Naive B cell (primary cell): ENCODE measurements around the gene IGSF10. TPM values are rescaled to one million over a fixed set of nuclear protein-coding genes. Genes with fewer than 3 reads are reported as not detected.
A peak's percentile ranks its signal among the peaks of the same experiment; 100 is the strongest.

ENCODE experiments used
- ATAC-seq, 2 donors: fragments of 150-1000 bp; cut with Tn5 transposase; 2 replicates each; pipeline ENCODE4 v1.10.0; 2021; ENCODE audit warnings: low read depth in 2 of 2, mild to moderate bottlenecking in 2 of 2, moderate library complexity in 2 of 2
- DNase-seq: peaks from one replicate; pipeline ENCODE4 v3.0.0; 2022
- H3K27ac Mint-ChIP-seq, 6 donors: one replicate each; pipeline ENCODE4 v1.8.0; 2020 to 2022; ENCODE audit warnings: mild to moderate bottlenecking in 6 of 6, mixed read lengths in 6 of 6, moderate library complexity in 5 of 6, inconsistent platforms in 2 of 6
- H3K27me3 Mint-ChIP-seq, 3 donors: one replicate each; pipeline ENCODE4 v1.8.0; 2021 to 2022; ENCODE audit warnings: mixed read lengths in 3 of 3, mild to moderate bottlenecking in 1 of 3
- H3K36me3 Mint-ChIP-seq, 2 donors: one replicate each; pipeline ENCODE4 v1.8.0; 2020 to 2022; ENCODE audit warnings: mixed read lengths in 2 of 2, inconsistent platforms in 1 of 2, mild to moderate bottlenecking in 1 of 2
- H3K4me1 Mint-ChIP-seq, 3 donors: one replicate each; pipeline ENCODE4 v1.8.0; 2020 to 2022; ENCODE audit warnings: mixed read lengths in 3 of 3, inconsistent platforms in 1 of 3, mild to moderate bottlenecking in 1 of 3, moderate library complexity in 1 of 3
- H3K4me3 Mint-ChIP-seq, 8 donors: one replicate each; pipeline ENCODE4 v1.8.0; 2020 to 2022; ENCODE audit warnings: mild to moderate bottlenecking in 8 of 8, mixed read lengths in 8 of 8, moderate library complexity in 8 of 8, inconsistent platforms in 2 of 8
- H3K9me3 Mint-ChIP-seq, 7 donors: one replicate each; pipeline ENCODE4 v1.8.0; 2020 to 2022; ENCODE audit warnings: mixed read lengths in 7 of 7, mild to moderate bottlenecking in 5 of 7, inconsistent platforms in 2 of 7, moderate library complexity in 1 of 7
- polyA plus RNA-seq, 6 donors: library from polyadenylated mRNA; unstranded; fragments of 300-500 nt; fragmentation: Illumina TruSeq; gene quantifications; one replicate each; pipeline ENCODE4 v1.2.3, GENCODE V29; 2021; ENCODE audit warnings: low read depth in 6 of 6

The IGSF10 gene
- polyA plus RNA-seq, 6 donors from 2014 or later, result not detected

DNA sequence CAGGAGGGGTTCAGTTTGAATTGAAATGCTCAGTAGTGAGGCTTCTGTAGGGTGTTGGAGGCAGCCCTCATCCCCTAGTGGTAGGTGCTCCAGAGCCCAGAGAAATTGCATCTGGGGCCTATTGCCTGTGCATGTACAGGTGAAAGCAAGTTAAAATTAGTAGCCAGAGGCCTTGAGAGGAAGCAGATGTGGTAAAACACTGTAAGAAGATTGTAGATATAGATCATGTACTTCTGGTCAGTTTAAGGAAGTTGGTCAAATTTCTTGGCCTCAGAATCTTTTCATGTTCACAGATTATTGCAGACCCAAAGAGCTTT lies 34.6 kb downstream of the IGSF10 start:
- Mint-ChIP-seq H3K4me1 (peaks cover 10 to 20% (median 14%) of the 10 kb centered on the region in 3 donors), H3K27me3 (no peaks in the 10 kb centered on the region), H3K27ac (peak overlapping the region in 3 of 6 donors; percentile 24 to 59 (median 47)), H3K36me3 (peaks cover 0 to 8% of the 10 kb centered on the region in 2 donors), H3K9me3 (peaks cover 0 to 4% (median 0%) of the 10 kb centered on the region in 7 donors), H3K4me3 (peak overlapping the region in 1 of 8 donors; percentile 18)
- no peak for DNase-seq
- peak in 1 of 2 donors; percentile 38 for ATAC-seq

DNA sequence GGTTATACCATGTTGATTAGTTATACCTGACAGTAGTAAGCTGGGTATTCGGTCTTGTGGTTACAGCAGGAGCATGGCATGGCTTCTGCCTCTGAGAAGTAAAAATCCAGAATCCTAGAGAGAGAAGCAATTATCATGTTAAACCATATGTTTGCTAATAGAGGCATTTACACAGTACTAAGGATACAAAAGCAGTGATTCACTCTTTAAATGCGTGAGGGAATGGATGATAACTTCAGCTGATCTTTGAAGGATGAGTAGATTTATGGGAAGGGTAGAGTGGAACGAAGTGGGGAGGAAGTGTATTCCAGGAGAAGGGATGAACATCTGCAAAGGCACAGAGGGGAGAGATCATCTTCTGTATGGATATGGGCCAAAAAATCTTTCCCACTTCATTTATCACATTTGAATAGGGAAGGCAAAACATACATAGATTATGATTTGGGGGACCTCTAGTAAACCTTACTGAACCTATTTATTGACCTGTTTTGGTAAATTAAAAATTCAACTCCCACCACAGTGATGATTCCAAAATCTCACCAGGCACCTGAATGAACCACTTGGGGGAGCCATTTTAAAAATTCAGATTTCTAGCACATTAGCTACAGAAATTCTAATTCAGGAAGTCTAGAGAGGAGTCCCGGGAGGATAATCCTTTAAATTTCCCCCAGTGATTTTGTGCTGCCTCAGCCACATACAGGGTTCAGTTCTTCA lies 35.1 kb downstream of the IGSF10 start:
- ATAC-seq (no peak), DNase-seq (no peak)
- Mint-ChIP-seq H3K4me3 (peak overlapping the region in 1 of 8 donors; percentile 40), H3K27ac (peak overlapping the region in 3 of 6 donors; percentile 21 to 59 (median 46)), H3K9me3 (peaks cover 0 to 2% (median 0%) of the 10 kb centered on the region in 7 donors), H3K4me1 (peaks cover 10 to 17% (median 14%) of the 10 kb centered on the region in 3 donors), H3K36me3 (peaks cover 0 to 4% of the 10 kb centered on the region in 2 donors), H3K27me3 (no peaks in the 10 kb centered on the region)

DNA sequence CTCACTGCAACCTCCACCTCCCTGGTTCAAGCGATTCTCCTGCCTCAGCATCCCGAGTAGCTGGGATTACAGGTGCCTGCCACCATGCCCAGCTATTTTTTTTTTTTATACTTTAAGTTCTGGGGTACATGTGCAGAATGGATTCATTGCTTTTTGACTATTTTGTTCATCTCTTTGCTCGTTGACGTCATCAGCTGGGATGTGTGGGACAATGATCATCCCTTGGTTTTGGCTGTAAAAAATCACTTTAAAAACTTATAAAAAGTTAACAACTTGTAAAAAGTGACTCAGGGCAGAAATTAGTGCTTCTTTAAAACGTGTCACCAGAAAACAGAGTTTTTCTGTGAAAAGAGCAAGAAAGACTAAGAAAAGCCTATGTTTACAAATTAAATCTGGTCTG lies 37.8 kb downstream of the IGSF10 start:
- Mint-ChIP-seq H3K9me3 (peaks cover 0 to 2% (median 0%) of the 10 kb centered on the region in 7 donors), H3K36me3 (no peaks in the 10 kb centered on the region), H3K4me1 (peaks cover 10 to 14% (median 11%) of the 10 kb centered on the region in 3 donors), H3K27ac (no peak overlapping the region), H3K27me3 (no peaks in the 10 kb centered on the region), H3K4me3 (no peak overlapping the region)
- DNase-seq, result no peak
- ATAC-seq, result no peak

DNA sequence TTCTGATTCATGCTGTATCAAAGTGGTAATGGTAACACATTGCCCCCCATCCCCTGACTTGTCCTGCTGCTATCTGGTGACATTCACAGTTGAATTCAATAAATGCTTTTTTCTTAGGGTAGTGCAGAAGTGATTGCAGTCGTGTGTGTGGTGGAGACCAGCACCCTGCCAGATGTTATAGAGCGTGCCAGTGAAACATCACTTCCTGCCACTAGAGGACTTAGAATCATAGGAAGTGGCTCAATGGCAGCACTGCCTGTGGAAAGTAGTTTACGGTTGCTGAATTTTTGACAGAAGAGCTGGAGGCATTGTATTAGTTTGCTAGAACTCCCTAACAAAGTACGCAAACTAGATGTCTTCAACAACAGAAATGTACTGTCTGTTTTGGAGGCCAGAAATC lies 38.9 kb downstream of the IGSF10 start:
- Mint-ChIP-seq H3K9me3 (peaks cover 0 to 2% (median 0%) of the 10 kb centered on the region in 7 donors), H3K4me3 (no peak overlapping the region), H3K27me3 (no peaks in the 10 kb centered on the region), H3K27ac (no peak overlapping the region), H3K36me3 (no peaks in the 10 kb centered on the region), H3K4me1 (peaks cover 10 to 12% (median 11%) of the 10 kb centered on the region in 3 donors)
- ATAC-seq (peak in 1 of 2 donors; percentile 40), DNase-seq (no peak)

DNA sequence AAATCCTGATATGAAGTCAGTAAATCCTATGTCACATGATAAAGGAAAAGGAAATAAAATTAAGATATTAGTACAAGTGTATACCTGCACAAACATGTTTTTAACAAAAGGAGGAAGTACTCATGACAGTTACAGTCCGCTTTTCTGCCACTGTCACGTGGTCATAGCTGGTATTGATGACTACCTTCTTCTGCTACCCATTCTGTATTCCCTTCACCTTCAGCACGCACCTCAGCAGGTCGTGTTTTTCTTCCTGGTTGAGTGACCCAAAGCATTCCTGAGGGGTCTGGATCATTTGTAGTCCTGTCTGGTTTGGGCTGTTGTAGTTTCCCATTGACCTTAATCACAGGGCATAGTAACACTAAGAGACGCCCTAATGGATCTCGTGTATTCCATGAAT lies 41.1 kb downstream of the IGSF10 start:
- H3K4me3 Mint-ChIP-seq, result peak overlapping the region in 1 of 8 donors; percentile 61
- no peaks in the 10 kb centered on the region for H3K36me3 Mint-ChIP-seq
- ATAC-seq (no peak), DNase-seq (no peak)
- peak overlapping the region in 1 of 6 donors; percentile 73 for H3K27ac Mint-ChIP-seq
- H3K4me1 Mint-ChIP-seq, result peaks cover 0 to 2% (median 0%) of the 10 kb centered on the region in 3 donors
- H3K9me3 Mint-ChIP-seq, result peaks cover 0 to 2% (median 0%) of the 10 kb centered on the region in 7 donors
- H3K27me3 Mint-ChIP-seq, result no peaks in the 10 kb centered on the region

DNA sequence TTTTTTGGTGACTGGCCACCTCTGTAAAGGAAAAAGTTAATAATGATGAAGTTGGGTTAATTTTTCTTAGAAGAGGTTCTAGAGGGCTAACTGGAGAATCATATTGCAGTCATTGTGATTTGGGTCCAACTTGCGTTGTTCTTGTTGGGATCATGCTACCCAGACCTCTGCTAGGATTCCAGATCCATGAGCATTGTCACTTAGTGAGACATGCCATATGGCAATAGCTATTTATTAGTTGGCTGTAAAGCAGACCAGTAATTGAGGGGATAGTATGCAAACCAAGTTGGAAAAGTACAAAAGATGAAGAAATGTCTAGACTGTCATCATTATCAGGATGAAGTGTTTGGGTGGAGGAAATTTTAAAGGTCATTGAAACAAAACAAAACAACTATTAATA lies 45.6 kb downstream of the IGSF10 start:
- Mint-ChIP-seq H3K4me1 (no peaks in the 10 kb centered on the region), H3K4me3 (no peak overlapping the region), H3K27me3 (no peaks in the 10 kb centered on the region), H3K36me3 (no peaks in the 10 kb centered on the region), H3K9me3 (peaks cover 0 to 4% (median 0%) of the 10 kb centered on the region in 7 donors), H3K27ac (no peak overlapping the region)
- ATAC-seq (no peak), DNase-seq (no peak)

DNA sequence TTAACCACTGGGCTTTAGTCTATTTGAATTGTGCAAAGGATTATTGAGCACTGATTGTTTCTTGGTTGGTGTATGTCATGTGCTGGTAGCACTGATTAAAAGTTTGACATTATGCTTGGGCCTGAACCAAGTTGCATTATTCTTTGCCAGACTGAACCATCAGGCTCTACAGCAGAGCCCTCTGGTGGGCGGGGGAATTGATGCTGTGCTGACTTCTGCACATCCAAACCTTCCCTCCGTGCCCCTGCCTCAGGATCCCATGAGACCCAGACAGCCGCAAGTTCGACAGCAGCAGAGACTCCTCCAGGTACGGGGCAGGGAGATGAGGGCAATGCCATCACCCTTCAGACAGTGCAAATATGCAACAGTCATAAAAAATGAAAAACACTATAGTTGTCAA lies 47.9 kb downstream of the IGSF10 start:
- DNase-seq (no peak), ATAC-seq (no peak)
- Mint-ChIP-seq H3K4me1 (no peaks in the 10 kb centered on the region), H3K36me3 (no peaks in the 10 kb centered on the region), H3K27me3 (no peaks in the 10 kb centered on the region), H3K4me3 (no peak overlapping the region), H3K27ac (peak overlapping the region in 1 of 6 donors; percentile 62), H3K9me3 (peaks cover 0 to 4% (median 0%) of the 10 kb centered on the region in 7 donors)

Other genes starting within 250 kb of the IGSF10 start
- gene P2RY14, start 182.5 kb downstream of the IGSF10 start, polyA plus RNA-seq, result 10 to 100 TPM; 35.9 to 74.9 (median 53.4) TPM
- gene GPR87, start 144.2 kb downstream of the IGSF10 start, polyA plus RNA-seq, result not detected
- 1 to 10 TPM in 1 of 6 donors, under 1 TPM in 4, not detected in 1; 0.14 to 1.1 (median 0.29) TPM for gene P2RY13, start 131.5 kb downstream of the IGSF10 start, polyA plus RNA-seq
- 1 to 10 TPM in 2 of 6 donors, under 1 TPM in 3, not detected in 1; 0.57 to 1.1 (median 0.91) TPM for gene P2RY12, start 76.3 kb downstream of the IGSF10 start, polyA plus RNA-seq